NCI-H187 (cell line): Measurements from ENCODE around the gene SMARCD3.

Experiments
- DNase-seq, 2 experiments: peaks; one replicate each; lab custom pipeline; 2025; lab: John Stamatoyannopoulos, UW

Gene SMARCD3

DNA sequence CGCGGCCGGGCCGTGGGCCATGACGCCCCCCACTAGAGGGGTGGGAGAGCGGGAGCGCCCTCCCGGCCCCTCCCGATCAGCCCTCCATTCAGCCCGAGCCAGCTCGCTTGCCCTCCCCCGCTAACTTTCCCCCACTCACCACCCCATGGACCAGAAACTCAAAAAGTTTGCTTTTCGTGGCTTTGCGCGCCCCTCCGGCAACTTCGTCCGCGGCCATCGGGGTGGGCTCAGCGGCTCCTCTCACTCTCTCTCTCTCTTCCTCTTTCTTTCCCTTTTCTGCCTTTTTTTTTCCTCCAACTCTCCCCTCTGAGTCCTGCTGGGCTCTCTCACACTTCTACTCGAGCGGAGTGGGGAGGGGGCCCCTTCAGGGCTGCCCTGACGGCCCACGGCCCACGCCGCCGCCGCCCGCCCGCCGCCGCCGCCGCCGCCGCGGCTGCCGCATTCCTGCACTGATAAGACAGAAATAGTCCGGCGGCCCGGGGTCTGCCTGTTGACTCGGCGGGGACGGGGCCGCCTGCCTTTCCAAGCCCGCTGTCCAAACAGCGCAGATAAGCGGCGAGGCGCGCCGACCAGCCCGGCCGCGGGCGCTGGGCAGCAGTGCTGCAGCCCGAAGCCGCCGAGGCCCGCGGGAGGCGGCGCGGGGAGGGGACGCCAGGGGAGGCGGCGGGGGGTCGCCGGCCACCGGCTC lies at the start of gene SMARCD3:
Gene SMARCD3 (minus strand): TSS at position 349 of the 688 bp plus-strand sequence. CDS start 132 bp downstream, at position 217.
- DNase-seq = peak in 1 of 2 experiments; percentile 33

DNA sequence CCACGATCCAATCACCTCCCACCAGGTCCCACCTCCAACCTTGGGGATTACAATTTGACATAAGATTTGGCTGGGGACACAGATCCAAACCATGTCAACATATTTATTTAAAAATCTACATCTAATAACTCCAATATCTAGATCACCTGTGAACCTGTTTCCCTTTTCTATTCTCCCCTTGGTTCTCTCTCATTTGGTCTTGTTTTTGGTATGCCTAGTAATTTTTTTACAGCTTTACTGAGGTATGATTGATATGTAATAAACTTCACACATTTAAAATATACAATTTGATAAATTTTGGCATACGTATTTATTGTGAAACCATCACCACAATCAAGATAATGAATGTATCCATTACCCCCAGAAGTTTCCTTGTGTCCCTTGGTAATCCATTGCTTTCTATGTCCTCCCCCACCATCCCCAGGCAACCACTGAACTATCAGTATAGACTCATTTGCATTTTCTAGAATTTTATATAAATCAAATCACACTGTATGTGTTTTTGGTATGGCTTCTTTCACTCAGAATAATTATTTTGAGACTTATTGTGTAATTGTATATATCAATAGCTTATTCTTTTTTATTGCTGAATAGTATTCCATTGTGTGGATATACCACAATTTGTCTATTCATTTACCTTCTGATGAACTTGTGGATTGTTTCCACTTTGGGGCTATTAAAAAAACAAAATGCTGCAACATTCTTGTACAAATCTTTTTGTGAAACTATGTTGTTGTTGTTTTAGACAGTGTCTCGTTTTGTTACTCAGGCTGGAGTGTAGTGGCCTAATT lies 47.9 kb upstream of the SMARCD3 start:
- DNase-seq = no peak

DNA sequence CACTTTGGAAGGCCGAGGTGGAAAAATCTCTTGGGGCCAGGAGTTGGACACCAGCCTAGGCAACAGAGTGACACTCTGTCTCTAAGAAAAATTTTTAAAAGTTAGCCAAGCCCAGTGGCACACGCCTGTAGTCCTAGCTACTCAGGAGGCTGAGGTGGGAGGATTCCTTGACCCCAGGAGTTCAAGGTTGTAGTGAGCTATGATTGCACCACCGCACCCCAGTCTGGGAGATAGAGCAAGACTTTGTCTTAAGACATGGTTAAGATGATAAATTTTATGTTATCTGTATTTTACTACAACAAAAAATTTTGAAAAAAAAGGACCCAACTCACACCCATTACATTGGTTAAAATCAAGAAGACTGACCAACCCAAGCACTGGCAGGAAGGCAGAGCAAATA lies 44.4 kb upstream of the SMARCD3 start:
- no peak for DNase-seq

DNA sequence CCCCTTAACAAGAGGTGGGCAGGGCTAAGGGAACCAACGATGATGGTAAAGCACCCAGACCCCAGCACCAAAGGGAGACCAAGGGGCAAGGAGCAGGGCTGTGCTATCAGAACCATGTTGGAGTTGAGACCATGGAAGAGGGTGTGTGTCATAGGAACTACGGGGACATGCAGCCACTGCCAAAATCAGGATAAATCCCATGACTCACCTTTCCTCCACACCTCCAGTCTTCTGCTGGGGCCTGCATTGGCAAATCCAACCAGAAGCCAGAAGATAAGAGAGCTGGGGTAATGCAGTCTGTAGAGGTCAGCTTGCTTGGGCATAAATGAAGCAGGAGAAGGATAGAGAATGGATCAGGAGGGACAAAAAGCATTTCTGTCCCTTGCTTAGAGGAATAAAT lies 42.7 kb upstream of the SMARCD3 start:
- DNase-seq = no peak

DNA sequence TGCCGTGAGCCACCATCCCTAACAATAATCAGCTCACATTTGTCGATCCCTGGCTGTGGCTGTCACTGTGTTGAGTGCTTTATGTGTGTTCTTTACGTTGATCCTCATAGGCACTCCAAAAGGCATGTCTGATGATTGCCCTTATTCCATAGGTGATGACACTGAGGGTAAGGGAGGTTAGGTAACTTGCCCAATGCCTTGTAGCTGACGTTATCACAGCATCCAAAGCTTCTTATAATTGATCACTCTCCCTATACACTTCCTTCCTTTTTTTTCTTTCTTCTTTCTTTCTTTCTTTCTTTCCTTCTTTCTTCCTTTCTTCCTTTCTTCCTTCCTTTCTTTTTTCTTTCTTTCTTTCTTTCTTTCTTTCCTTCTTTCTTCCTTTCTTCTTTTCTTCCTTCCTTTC lies 41.9 kb upstream of the SMARCD3 start:
- no peak for DNase-seq

DNA sequence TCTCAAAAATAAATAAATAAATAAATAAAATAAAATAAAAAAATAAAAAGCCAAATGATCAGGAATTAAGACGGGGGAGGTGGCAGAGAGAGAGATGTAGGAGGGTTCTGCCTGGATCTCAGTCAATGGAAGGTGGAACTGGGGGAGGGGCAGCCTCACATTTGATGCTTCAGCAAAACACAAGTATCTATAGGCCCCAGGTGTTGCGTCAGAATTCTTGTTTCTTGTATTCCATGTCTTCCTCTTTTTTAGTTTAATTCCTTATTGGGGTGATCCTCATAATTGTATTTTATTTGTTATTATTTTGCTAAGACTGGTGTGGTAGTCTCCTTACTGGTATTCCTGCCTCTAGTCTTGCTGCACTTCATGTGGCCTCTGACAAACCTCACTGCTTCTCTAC lies 41.4 kb upstream of the SMARCD3 start:
- DNase-seq = no peak

DNA sequence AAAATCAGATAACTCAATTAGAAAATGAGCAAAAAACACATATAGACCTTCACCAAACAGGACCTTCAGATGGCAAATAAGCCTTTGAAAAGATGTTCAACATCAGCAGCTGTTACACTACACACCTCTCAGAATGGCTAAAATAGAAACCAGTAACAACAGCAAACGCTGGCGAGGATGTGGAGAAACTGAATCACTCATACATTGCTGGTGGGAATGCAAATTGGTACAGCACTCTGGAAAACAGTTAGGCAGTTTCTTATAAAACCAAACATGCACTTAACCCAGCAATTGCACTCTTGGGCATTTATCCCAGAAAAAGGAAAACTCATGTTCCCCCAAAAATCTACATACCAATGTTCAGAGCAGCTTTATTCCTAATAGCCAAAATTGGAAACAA lies 37.7 kb upstream of the SMARCD3 start:
- DNase-seq = no peak

DNA sequence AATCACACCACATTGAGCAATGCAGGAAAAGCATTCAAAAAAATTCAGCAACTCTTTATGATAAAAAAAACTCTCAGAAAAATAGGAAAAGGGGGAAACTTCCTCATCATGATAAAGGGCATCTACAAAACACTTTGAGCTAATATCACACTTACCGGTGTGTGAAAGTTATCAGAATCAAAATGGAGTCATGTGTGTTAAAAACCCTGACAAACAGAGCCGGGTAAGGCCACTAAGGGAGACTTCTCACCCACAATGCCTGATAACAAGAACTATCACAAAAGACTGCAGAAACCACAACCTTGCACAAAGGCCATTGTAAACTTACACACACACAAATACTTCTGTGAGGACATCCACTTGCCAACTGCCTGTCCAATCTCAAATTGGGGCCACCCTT lies 34.8 kb upstream of the SMARCD3 start:
- DNase-seq = no peak

DNA sequence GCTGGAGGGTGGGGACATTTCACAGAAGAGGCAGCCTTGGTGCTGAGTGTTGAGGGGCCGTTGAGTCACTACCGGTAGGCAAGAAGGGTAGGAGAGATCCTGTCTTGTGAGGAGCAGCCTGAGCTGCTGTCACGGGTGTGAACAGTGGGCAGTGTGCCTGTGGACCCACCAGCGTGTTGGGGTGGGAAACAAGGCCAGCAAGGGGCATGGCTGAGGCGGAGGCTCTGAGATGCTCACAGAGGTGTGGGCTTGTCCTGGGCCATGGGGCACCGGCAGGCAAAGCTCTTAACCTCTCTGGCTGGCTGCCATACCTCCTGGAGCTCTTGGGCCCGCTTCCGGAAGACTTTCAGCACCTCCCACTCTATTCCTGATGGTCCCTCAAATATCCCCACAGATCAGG lies 33.6 kb upstream of the SMARCD3 start:
- no peak for DNase-seq

DNA sequence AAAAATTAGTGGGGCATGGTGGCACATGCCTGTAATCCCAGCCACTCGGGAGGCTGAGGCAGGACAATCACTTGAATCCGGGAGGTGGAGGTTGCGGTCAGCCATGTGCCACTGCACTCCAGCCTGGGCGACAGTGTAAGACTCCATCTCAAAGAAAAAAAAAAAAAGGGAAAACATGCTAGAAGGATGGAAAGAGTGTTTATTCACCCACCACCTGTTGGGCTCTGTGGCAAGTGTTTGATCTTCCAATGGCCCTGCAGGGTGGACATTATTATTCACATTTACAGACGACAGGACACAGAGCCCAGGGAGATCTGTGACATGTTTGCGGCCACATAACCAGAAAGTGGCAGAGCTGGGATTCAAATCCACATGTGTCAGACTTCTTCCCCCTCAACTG lies 33.2 kb upstream of the SMARCD3 start:
- no peak for DNase-seq

DNA sequence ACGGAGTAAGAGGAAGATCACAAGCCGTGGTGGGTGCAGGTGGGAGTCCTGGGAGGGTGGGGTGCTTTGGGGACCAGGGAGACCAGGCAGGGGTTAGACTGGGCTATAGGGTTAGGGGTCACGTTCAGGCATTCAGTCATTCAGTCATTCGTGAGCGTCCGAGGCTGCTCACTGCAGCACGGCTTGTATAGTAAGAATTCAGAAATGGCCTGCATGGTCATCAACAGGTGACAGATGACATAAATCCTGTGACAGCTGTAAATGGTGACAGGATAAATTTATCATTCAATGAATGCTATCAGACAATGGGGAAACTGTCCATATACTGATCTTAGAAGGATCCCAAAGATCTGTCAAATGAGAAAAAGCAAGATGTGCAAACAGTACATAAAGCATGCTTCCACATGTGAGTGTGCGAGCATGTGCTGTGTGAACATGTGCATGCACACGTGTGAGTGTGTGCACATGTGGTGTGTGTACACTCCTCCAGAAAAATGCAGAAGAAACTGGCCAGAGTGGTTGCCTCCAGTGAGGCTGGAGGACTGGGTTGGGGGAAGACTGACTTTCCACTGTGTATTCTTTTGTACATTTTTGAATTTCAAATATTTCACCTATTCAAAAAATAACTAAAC lies 32.0 kb upstream of the SMARCD3 start:
- DNase-seq = no peak

DNA sequence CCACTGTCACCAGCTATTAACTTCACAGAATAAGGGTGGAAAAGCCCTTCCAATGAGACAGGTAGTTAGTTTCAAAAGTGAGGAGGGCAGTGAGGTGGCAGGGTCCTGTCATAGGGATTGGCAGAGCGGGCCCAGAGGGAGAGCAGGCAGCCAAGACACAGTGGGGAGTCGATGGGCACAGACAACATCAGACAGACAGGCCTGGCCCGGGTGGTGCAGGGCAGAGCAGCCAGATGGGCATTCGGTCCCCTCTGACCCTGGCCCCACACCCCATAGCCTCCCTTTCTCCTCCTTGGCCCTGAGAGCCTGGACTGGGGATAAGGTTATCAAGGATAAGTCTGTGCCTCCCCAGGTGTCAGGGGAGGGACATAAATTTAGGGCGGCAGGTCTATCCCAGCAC lies 31.4 kb upstream of the SMARCD3 start:
- DNase-seq = no peak

DNA sequence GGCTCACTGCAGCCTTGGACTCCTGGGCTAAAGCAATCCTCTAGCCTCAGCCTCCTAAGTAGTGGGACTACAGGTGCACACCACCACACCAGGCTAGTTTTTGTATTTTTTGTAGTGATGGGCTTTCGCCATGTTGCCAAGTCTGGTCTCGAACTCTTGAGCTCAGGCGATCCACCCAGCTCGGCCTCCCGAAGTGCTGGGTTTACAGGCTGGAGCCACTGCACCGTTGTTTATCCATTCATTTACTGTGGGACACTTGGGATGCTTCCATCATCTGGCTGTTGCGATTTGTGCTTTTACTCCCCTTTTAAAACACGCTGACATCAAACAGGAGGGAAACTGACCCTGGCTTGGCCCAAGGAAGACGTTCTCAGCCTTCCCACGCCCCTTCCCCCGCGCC lies 30.5 kb upstream of the SMARCD3 start:
- DNase-seq = no peak

DNA sequence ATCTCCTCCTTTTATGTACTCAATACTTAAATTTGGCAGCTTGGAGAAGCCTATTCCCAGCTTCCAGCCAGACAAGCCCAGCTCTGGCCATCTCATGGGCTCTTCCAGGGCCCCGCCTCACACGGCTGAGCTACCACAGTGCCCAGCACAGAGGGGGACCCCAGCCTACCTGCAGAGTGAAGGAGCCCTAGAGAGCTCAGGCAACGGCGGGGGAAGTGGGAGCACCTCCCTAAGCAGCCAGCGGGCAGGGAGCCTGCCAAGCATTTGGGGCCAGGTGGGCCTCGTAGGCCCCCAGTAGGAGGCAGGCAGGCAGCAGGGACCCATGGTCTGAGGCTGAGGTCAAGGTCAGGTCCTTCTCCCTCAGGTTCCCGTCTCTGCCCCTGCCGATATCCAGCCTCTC lies 29.1 kb upstream of the SMARCD3 start:
- no peak for DNase-seq

DNA sequence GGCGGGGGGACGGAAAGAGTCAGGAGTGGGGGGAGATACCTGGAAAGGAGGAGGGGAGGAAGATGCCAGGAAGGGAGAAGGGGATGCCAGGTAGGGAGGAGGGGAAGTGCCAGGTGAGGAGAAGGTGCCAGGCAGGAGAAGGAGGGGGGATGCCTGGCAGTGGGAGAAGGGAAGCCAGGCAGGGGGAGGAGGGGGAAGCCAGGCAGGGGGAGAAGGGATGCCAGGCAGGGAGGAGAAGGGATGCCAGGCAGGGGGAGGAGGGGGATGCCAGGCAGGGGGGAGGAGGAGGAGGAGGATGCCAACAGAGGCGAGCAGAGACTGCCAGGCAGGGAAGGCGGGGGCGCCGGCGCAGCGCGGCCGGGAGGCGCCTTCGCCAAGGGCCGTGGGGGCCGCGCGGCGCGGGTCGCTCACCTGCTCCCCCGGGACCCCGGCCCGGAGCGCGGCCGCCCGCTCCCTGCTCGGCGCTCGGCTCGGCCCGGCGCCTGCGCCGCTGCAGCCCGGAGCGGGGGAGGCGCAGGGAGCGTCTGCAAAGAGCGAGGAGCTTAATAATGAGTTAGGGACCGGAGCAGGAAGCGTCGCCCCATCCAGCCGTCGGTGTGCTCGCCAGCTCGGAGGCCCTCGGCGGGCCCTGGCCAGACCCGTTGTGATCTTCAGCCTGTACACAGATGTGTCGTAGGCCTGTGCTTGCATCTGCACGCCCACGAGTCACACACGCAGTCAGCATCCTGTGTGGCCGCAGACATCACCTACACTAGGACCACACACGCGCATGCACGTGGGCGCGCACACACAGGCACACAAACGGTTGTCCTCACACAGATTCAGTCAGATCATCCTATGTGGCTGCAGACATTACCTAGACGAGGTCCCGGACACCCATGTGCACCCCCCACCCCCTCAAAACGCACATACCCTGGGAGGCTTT lies 28.4 kb upstream of the SMARCD3 start:
- peak in 1 of 2 experiments; percentile 34 for DNase-seq

DNA sequence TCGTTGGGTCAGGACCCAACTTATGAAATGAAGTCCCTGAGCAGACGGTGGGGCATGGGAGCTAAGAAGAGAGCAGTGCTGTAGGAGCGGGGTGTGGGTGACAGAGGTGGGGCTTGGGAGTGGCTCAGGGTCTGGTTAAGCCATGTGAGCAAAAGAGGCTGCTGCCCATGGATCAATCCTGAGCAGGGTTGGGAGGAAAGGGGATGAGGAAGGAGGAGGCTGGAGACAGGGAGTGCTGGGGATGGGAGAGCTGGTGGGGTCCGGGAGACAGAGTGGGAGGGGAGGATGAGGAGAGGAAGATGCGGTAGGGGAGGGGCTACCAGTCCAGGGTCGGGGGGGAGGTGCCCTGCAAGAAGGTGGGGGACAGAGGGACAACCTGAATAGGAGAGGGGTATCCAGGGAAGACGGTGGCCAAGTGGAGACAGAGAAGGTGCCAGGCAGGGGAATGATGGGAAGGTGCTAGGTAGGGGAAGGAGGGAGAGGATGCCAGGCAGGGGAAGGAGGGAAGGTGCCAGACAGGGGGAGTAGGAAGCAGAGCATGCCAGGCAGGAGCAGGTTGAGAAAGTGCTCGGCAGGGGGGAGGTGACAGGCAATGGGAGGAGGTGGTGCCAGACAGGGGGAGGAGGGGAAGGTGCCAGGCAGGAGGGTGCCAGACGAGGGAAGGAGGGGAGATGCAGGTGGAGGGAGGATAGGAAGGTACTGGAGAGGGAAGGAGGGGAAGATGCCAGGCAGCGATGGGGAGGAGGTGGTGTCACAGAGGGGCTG lies 27.5 kb upstream of the SMARCD3 start:
- DNase-seq = no peak

DNA sequence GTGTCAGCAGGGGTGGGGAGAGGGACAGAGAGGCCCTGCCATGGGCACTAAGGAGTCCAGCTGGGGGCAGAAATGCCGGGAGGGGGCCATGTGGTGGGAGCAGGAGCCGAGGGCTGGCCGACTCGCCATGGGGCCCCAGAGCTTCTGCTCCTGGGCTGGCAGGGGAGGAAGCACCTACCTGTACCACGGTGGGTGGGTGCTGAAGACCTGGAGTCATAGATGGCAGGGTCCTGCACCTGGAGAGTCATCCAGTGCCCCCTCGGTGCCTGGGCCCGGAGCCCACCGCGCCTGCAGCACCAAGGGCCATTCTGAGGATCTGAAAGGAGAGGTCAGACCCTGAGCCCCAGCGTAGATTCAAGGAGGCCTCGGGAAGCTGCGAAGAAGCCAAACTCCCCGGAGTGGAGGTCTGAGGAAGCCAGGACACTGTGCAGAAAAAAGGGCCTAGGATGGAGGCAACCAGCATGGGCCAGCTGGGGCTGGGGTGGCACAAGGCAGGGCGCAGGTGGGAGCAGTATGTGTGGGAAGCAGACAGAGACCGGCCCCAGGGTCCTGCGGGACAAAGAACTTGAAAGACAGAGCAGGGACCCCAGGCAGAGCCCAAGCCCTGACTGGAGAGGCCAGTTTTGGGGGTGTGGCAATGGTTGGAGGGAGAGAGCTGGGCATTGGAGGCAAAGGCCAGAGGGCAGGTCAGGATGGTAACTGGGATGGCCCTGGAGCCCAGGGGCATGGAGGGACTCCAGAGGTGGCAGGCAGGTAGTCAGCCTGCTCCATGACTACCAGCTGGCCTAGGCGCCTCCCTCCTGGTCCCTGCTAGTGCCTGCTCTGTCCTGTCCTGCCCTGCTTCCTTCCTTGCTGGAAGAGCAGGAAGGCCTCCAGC lies 26.7 kb upstream of the SMARCD3 start:
- DNase-seq = no peak

DNA sequence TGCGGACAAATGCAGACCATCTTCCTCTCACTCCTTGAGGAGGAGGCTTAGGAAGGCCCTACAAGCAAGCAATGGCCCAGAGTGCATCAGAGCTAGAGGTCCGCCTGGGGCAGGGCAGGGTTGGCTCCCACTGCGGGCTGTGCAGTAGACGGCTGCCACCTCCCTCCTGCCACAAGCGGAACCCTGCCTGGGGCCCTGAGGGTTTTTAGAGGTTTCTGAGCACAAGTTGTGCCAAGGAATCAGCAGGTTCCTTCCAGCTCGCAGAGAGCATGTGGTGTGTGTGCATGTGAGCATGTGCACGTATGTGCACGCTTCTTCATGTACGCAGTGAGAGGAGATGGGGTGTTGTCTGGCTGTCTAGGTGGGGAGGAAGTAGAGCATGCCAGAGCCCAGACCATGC lies 25.9 kb upstream of the SMARCD3 start:
- DNase-seq = no peak

DNA sequence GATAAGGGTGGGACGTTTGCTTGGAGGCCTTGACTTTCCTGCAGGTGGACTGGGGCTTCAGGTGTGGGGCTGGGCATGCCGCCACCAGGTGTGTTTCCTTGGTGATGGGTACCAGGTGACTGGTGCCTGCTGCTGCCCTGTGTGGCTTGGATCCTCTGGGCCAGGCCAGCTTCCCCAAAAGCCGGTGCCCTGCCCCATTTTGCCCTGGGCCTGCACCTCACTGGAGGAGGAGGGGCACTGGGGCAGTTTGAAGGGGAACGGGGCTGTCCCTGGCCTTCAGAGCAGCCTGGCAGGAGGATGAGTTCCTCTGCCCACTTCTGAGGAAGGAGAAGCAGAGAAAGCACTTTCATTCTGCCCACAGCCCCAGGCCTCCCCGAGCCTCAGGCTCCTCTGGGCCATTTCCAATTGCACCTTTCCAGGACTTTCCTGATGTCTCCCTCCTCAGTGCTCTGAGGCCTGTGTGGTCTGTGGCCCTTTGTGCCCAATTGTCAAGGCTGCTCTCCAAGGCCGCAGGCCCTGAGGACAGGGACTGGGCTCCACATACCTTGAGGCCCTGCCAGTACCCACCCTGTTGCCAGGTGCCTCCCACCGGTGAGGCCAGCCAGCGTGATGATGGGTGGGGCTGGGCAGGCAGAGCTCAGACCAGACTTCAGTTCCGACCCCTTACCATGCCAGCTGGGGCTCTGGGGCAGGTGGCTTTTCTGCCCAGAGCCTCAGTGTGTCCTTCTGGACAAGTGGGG lies 25.3 kb upstream of the SMARCD3 start:
- no peak for DNase-seq

DNA sequence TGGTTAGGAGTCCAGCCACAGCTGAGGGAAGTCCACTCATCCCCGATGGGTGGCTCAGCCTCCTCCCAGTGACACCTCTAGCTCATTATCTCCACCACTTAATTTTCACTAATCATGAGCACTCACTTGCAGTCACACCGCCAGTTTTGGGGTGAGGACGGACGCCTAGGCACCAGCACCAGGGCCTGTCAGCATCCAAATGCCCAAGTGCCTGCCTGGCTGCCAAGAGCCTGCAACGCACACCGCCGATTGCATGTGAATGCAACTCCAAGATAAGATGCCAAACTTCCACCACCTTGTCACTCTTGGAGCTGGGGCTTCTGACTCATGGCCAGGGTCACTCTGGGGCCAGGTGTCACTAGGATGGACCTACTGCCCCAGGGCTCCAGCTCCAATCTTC lies 24.4 kb upstream of the SMARCD3 start:
- DNase-seq = no peak
